ENCODE data around the gene C10orf105. TPM values are rescaled to one million over a fixed set of nuclear protein-coding genes. Genes with fewer than 3 reads are reported as not detected.
A peak's percentile ranks its signal among the peaks of the same experiment; 100 is the strongest.

C10orf105 gene
- total and polyA plus RNA-seq, 2 of the 8 experiments (the other 6 are each of a cell fraction or from before 2014, with no cell fraction given), result 0.71 to 0.73 TPM

DNA sequence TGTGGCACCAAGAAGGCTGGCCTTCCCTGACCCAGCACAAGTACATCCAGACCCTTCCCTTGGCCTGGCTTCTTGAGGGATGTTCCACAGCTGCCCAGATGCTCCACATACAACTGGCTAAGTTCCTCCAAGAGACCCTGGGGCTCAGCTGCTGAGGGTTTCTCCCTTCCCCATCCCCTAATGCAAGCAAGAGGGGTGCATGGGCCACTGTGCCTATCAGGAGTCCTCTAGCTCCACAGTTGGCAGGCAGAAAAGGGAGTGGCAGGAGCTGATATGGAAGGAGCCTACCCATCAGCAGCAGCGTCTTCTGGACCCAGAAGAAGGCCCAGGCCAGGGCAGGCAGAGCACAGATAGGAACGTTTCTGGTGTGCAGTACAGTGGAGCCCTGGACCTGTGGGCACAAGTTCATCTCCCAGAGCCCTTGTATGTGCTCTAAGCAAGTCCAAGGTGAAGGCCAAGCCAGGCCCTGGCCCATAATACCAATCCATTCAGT is 27.5 kb upstream of the C10orf105 start:
- H3K9me3 ChIP-seq (ENCODE audit: insufficient read depth in 2 of 2, low read depth in 1 of 2, low read length in 1 of 2), result no peaks in the 10 kb centered on the region
- no peak overlapping the region for H2BK15ac ChIP-seq (ENCODE audit: low read length)
- H3K23me2 ChIP-seq (ENCODE audit: low read depth, low read length), result no peaks in the 10 kb centered on the region
- no peak overlapping the region for H3K56ac ChIP-seq (replicated peaks; ENCODE audit: insufficient read length, low read depth, low read length)
- H2BK12ac ChIP-seq (ENCODE audit: low read depth, low read length), result no peak overlapping the region
- H2BK20ac ChIP-seq (ENCODE audit: low read length), result no peak overlapping the region
- no peak for DNase-seq (ENCODE audit: low read depth in 1 of 2, low spot score in 2 of 2)
- peak overlapping the region; percentile 9; the same call in 1 of the 2 replicates for H2AK5ac ChIP-seq (ENCODE audit: low read depth, low read length)
- H3K9ac ChIP-seq (replicated peaks in 1 of 4; ENCODE audit: extremely low read depth in 1 of 4, low read depth in 3 of 4, low read length in 3 of 4), result no peak overlapping the region
- no peak overlapping the region for H4K91ac ChIP-seq (replicated peaks; ENCODE audit: insufficient read length, low read length)
- no peak overlapping the region for H2AFZ ChIP-seq (ENCODE audit: low read length)
- H3K27ac ChIP-seq (ENCODE audit: low read depth, low read length), result no peak overlapping the region
- CTCF ChIA-PET (ENCODE audit: partially characterized antibody), result interaction anchor here (0.6 to 4.1 kb wide), 29 partner anchors 8 to 429 kb away, joined by 3 to 23 read pairs (median 4); partner anchors contain the start of genes SLC29A3 and VSIR
- no peak overlapping the region for H3K4me3 ChIP-seq (ENCODE audit: extremely low read depth in 1 of 4, insufficient read depth in 2 of 4, low read depth in 3 of 4, low read length in 4 of 4)
- H3K36me3 ChIP-seq (ENCODE audit: control insufficient read depth in 2 of 4, insufficient read depth in 4 of 4, low read length in 3 of 4), result no peaks in the 10 kb centered on the region
- no peak overlapping the region for H3K4ac ChIP-seq (replicated peaks; ENCODE audit: insufficient read length, low read depth, low read length)
- no peak overlapping the region for H3K23ac ChIP-seq (ENCODE audit: insufficient read length)
- H2BK5ac ChIP-seq (ENCODE audit: low read depth, low read length), result no peak overlapping the region
- WGBS, 2 experiments (ENCODE audit: extremely low coverage in 1 of 2, insufficient coverage in 1 of 2, insufficient read length in 1 of 2, insufficient replicate concordance in 2 of 2, low coverage in 1 of 2, low lambda C conversion rate in 2 of 2, missing lambda C conversion rate in 1 of 2), result 84% methylated on average over 2 of the region's 2 CpGs; no CpG with 5 or more reads in 1 of the 2 experiments
- H3K4me1 ChIP-seq (replicated peaks in 1 of 4; ENCODE audit: control insufficient read depth in 3 of 4, insufficient read depth in 4 of 4, low read length in 3 of 4), result peaks cover 1 to 8% (median 4%) of the 10 kb centered on the region in 4 experiments; a peak in 4 of 7 replicates
- no peaks in the 10 kb centered on the region for H3K79me1 ChIP-seq (ENCODE audit: low read depth, low read length)
- no peak overlapping the region for H3K14ac ChIP-seq (ENCODE audit: insufficient read length)
- H4K5ac ChIP-seq (ENCODE audit: insufficient read length, low read depth, low read length), result no peak overlapping the region
- H3K79me2 ChIP-seq (ENCODE audit: control insufficient read depth in 1 of 2, insufficient read depth in 2 of 2, low read length in 2 of 2), result no peaks in the 10 kb centered on the region
- no peak overlapping the region for H3K4me2 ChIP-seq (ENCODE audit: insufficient read depth in 1 of 2, low read depth in 2 of 2, low read length in 2 of 2)
- FAIRE-seq, result no peak
- H4K20me1 ChIP-seq (replicated peaks in 1 of 2; ENCODE audit: control insufficient read depth in 1 of 2, insufficient read depth in 2 of 2, low read length in 2 of 2), result no peaks in the 10 kb centered on the region
- POLR2A ChIA-PET (ENCODE audit: partially characterized antibody), result interaction anchor here (0.6 to 1.4 kb wide), 2 partner anchors 27 to 68 kb away, joined by 3 read pairs; partner anchors contain the start of gene C10orf105
- H3K18ac ChIP-seq (ENCODE audit: extremely low read depth, low read length), result no peak overlapping the region
- H3K27me3 ChIP-seq (replicated peaks in 1 of 4; ENCODE audit: control insufficient read depth in 3 of 4, extremely low read depth in 1 of 4, insufficient read depth in 3 of 4, low read length in 3 of 4), result 0 out of 7 replicates have a peak, but pooled peaks cover 0 to 2% (median 0%) of the 10 kb centered on the region in 4 experiments
- H2BK120ac ChIP-seq (replicated peaks; ENCODE audit: low read depth, low read length), result no peak overlapping the region
- H4K8ac ChIP-seq (ENCODE audit: extremely low read depth, insufficient read depth, low read length), result no peak overlapping the region
- TF ChIP-seq FOSL1 (IDR thresholded peaks at IDR 0.05; ENCODE audit: insufficient read depth, low read depth, low read length) (no peak), JUN (IDR thresholded peaks at IDR 0.05; ENCODE audit: low read depth, low read length) (no peak)
